ENCODE data around the gene NFE2L2.

DNA sequence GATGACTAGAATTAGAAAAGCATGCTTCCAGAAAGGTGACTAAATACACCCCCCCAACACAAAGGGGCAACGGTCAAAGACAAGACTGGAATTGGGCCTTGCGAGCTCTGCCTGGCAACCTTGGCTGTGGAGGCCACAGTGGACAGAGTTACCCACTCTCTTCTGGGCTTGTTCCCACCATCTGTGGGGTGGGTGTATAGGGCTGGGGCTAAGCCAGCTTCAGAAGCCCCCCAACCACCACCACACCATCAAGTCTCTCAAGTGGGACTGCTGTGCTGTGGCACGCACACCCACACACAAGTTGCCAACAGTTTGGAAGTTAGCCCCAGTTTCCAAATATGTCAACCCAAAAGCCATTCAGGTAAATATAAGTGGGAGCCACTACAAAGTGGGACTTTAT, 7.8 kb downstream of the NFE2L2 start:
- TF ChIP-seq, protein P1, sequence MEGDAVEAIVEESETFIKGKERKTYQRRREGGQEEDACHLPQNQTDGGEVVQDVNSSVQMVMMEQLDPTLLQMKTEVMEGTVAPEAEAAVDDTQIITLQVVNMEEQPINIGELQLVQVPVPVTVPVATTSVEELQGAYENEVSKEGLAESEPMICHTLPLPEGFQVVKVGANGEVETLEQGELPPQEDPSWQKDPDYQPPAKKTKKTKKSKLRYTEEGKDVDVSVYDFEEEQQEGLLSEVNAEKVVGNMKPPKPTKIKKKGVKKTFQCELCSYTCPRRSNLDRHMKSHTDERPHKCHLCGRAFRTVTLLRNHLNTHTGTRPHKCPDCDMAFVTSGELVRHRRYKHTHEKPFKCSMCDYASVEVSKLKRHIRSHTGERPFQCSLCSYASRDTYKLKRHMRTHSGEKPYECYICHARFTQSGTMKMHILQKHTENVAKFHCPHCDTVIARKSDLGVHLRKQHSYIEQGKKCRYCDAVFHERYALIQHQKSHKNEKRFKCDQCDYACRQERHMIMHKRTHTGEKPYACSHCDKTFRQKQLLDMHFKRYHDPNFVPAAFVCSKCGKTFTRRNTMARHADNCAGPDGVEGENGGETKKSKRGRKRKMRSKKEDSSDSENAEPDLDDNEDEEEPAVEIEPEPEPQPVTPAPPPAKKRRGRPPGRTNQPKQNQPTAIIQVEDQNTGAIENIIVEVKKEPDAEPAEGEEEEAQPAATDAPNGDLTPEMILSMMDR (IDR thresholded peaks at IDR 0.05) = no peak
- no peak for TF ChIP-seq POLR2A (IDR thresholded peaks at IDR 0.05)
